ENCODE measurements around the gene CCNJL. TPM values are rescaled to one million over a fixed set of nuclear protein-coding genes. Genes with fewer than 3 reads are reported as not detected.
"Not testable (repeated sequence)": the region's sequence is repeated elsewhere in the genome, so short reads cannot be mapped to it uniquely, and the experiment has no call there.

CCNJL gene
- total RNA-seq, 2 donors from 2014 or later: 0.26 to 0.66 TPM

DNA sequence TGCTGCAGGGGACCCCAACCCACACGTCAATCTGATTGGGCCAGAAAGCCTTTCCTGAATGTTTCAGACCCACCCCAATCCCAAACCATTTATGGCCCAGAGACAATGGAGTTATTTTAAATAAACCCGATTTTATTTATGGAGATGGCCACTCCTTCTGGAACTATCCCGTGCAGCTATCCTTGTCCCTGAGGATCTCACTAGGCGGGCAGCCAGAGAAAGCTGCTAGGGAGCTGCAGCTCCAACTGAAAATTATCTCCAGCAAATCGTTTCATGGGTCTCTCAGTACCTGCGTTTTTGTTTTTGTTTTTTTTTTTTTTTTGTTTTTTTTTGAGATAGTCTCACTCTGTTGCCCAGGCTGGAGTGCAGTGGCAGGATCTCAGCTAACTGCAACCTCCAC lies 35.1 kb upstream of the CCNJL start:
- Histone ChIP-seq H3K9me3 (no peaks in the 10 kb centered on the region), H3K4me1 (peaks cover 5% of the 10 kb centered on the region), H3K27ac (no peak overlapping the region), H3K4me3 (no peak overlapping the region), H3K36me3 (replicated peaks in 1 of 2; ENCODE audit: insufficient read depth in 1 of 2, low read depth in 2 of 2) (no peaks in the 10 kb centered on the region), H3K27me3 (no peaks in the 10 kb centered on the region)
- 41 to 48% methylated on average over 6 of the region's 6 CpGs for WGBS, 2 donors
- TF ChIP-seq, protein P1, sequence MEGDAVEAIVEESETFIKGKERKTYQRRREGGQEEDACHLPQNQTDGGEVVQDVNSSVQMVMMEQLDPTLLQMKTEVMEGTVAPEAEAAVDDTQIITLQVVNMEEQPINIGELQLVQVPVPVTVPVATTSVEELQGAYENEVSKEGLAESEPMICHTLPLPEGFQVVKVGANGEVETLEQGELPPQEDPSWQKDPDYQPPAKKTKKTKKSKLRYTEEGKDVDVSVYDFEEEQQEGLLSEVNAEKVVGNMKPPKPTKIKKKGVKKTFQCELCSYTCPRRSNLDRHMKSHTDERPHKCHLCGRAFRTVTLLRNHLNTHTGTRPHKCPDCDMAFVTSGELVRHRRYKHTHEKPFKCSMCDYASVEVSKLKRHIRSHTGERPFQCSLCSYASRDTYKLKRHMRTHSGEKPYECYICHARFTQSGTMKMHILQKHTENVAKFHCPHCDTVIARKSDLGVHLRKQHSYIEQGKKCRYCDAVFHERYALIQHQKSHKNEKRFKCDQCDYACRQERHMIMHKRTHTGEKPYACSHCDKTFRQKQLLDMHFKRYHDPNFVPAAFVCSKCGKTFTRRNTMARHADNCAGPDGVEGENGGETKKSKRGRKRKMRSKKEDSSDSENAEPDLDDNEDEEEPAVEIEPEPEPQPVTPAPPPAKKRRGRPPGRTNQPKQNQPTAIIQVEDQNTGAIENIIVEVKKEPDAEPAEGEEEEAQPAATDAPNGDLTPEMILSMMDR (IDR thresholded peaks at IDR 0.05): no peak
- TF ChIP-seq POLR2A (IDR thresholded peaks at IDR 0.05): no peak
- ATAC-seq (no peak), DNase-seq (no peak)
- intact Hi-C loops (cut with DNase I): loop anchor here (10.0 kb wide), 1 partner anchor 323 kb away; no protein-coding TSS in a partner anchor

DNA sequence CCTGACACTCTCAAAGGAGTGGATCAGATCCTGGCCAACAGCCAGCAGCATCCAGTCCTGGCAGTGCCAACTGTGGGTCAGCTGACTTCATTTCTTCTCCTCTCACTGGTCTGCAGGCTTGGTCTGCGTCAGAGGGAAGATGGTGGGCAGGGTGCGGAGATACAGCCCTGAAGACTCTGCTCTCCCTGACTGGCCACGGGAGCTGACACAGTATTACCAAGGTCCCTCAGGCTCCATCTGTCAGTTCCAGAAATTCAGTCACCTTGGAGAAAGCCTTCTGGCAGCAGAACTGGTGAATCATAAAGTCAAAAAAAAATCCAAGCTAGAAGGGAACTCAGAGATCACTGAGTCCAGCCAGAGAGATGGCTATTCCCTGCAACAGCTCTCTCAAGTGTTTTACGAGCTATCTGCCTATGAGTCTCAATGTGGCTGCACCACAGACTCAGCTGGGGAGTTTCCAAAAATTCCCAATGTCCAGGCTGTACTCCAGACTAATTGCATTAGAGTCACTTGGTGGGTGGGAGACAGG lies 30.1 kb upstream of the CCNJL start:
- H3K27me3 ChIP-seq: no peaks in the 10 kb centered on the region
- no peak overlapping the region for H3K4me3 ChIP-seq
- intact Hi-C loops (cut with DNase I): loop anchor here (10.0 kb wide), 1 partner anchor 318 kb away; no protein-coding TSS in a partner anchor
- no peak for DNase-seq
- H3K36me3 ChIP-seq (replicated peaks in 1 of 2; ENCODE audit: insufficient read depth in 1 of 2, low read depth in 2 of 2): no peaks in the 10 kb centered on the region
- 63 to 76% methylated on average over 4 of the region's 4 CpGs for WGBS, 2 donors
- peaks cover 10% of the 10 kb centered on the region for H3K4me1 ChIP-seq
- TF ChIP-seq, protein P1 (IDR thresholded peaks at IDR 0.05): no peak
- TF ChIP-seq POLR2A (IDR thresholded peaks at IDR 0.05): no peak
- ATAC-seq: no peak
- no peaks in the 10 kb centered on the region for H3K9me3 ChIP-seq
- H3K27ac ChIP-seq: no peak overlapping the region

DNA sequence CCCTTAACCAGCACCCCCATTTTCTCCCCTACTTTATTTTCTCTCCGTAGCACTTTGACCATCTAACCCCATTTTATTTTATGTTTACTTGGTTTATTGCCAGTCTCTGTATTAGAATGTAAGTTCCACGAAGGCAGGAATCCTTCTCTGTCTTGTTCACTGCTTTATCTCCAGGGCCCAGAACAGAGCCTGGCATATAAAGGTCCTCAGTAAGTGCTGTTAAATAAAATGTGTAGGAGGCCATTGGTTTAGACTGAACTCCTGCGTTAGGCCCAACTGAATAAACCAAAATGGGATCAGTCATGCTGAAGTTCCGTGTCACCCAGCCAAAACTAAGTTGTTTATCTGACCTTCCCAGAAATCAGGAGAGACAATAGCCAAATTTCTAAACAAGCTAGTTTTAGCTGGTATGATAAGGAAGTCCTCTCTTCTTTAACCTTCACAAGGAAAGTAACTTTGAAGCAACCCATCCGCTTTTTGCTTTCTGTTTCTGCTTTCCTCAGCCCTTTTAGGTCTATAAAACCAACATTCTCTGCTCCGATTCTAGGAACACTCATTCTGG lies 29.0 kb upstream of the CCNJL start:
- H3K27ac ChIP-seq: no peak overlapping the region
- intact Hi-C loops (cut with DNase I): loop anchor here (10.0 kb wide), 1 partner anchor 317 kb away; no protein-coding TSS in a partner anchor

DNA sequence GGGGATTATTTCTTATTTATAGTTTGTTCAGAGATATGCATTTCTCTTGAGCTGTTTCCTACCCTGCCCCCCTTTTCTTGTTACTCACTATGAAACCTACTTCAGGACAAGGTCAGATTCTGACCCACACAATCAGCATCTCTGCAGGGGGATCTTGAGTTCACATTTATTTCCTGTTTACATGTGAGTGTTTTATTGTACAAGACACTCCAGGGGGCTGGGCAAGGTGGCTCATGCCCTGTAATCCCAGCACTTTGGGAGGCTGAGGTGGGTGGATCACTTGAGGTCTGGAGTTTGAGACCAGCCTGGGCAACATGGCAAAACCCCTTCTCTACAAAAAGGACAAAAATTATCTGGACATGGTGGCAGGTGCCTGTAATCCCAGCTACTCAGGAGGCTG lies 28.1 kb upstream of the CCNJL start:
- ATAC-seq; DNase-seq; H3K9me3 ChIP-seq; H3K27me3 ChIP-seq; H3K27ac ChIP-seq; H3K4me3 ChIP-seq; H3K36me3 ChIP-seq (replicated peaks in 1 of 2; ENCODE audit: insufficient read depth in 1 of 2, low read depth in 2 of 2): not testable (repeated sequence)
- intact Hi-C loops (cut with DNase I): loop anchor here (10.0 kb wide), 1 partner anchor 316 kb away; no protein-coding TSS in a partner anchor
- H3K4me1 ChIP-seq: peaks cover 10% of the 10 kb centered on the region

More for the DNA sequence above, 29.0 kb upstream of the CCNJL start:
- no peak for ATAC-seq
- TF ChIP-seq, protein P1 (IDR thresholded peaks at IDR 0.05): no peak
- no peak for TF ChIP-seq POLR2A (IDR thresholded peaks at IDR 0.05)
- 70 to 74% methylated on average over 6 of the region's 6 CpGs for whole genome bisulfite sequencing, 2 donors
- Histone ChIP-seq H3K4me3 (no peak overlapping the region), H3K4me1 (peaks cover 10% of the 10 kb centered on the region), H3K9me3 (no peaks in the 10 kb centered on the region), H3K36me3 (replicated peaks in 1 of 2; ENCODE audit: insufficient read depth in 1 of 2, low read depth in 2 of 2) (no peaks in the 10 kb centered on the region), H3K27me3 (no peaks in the 10 kb centered on the region)
- no peak for DNase-seq

DNA sequence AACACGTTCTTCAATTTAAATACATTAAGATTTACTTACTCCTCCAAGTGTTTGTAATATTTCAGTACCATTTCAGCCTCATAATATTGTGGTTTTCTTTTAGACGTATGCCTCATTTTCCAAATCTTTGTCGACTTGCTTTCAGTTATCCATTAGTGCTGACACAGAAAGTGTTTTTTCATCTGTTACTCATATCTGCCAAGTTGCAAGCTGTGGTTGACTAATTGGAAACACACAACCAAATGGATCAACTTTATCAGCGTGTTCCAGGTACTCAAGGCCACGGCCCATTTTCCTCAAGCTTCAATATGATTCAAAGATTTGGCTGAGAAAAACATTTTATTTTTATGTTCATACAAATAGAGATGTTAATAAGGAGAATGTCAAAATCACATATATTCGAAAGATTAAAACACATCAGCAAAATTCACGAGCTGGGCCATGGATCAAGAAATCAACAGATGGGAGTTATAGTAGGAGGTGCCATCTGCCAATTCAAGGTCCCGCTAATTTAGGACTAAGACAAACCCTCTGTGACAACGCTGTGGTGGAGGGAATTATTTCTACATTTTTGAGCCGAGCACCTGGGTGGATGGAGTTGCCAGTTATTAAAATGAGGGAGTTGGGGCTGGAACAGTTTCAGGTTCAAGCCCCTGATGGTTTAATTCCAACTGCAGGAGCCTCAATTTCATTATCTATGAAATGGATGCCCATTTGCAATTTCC lies 27.2 kb upstream of the CCNJL start:
- H3K27ac ChIP-seq: no peak overlapping the region

DNA sequence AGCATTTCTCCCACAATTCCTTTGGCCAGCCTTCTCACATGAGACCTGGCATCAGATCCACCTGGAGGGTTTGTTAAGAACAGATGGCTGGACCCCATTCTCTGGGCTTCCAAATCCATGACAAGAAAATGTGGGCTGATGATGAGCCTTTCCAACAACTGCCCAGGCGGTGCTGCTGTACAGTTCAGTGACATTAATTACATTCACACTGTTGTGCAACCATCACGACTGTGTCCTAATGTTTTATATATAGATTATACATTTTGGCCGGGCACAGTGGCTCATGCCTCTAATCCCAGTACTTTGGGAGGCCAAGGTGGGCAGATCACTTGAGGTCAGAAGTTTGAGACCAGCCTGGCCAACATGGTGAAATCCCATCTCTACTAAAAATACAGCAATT lies 22.4 kb upstream of the CCNJL start:
- WGBS, 2 donors: 68 to 72% methylated on average over 3 of the region's 3 CpGs
- H3K4me3 ChIP-seq; H3K9me3 ChIP-seq; H3K27ac ChIP-seq; DNase-seq; intact Hi-C loops (cut with DNase I); H3K27me3 ChIP-seq; ATAC-seq; H3K4me1 ChIP-seq; H3K36me3 ChIP-seq (replicated peaks in 1 of 2; ENCODE audit: insufficient read depth in 1 of 2, low read depth in 2 of 2): not testable (repeated sequence)

More for the DNA sequence above, 27.2 kb upstream of the CCNJL start:
- intact Hi-C loops (cut with DNase I): loop anchor here (10.0 kb wide), 1 partner anchor 315 kb away; no protein-coding TSS in a partner anchor
- no peak for TF ChIP-seq POLR2A (IDR thresholded peaks at IDR 0.05)
- TF ChIP-seq, protein P1 (IDR thresholded peaks at IDR 0.05): no peak
- Histone ChIP-seq H3K27me3 (no peaks in the 10 kb centered on the region), H3K9me3 (no peaks in the 10 kb centered on the region), H3K4me1 (peaks cover 5% of the 10 kb centered on the region), H3K4me3 (no peak overlapping the region), H3K36me3 (replicated peaks in 1 of 2; ENCODE audit: insufficient read depth in 1 of 2, low read depth in 2 of 2) (no peaks in the 10 kb centered on the region)
- DNase-seq (peak in 1 of 4 donors; percentile 5), ATAC-seq (no peak)
- 31 to 34% methylated on average over 10 of the region's 10 CpGs for WGBS, 2 donors

All from body of pancreas (tissue), 4 donors.